ENCODE data around the gene DCDC2B.
"Not testable (repeated sequence)": the region's sequence is repeated elsewhere in the genome, so short reads cannot be mapped to it uniquely, and the experiment has no call there.

Gene DCDC2B

GRCh38 chr1:32228771-32229170, 19.9 kb downstream of the DCDC2B start:
- no peak for FAIRE-seq

GRCh38 chr1:32231843-32232432, 23.0 kb downstream of the DCDC2B start:
- FAIRE-seq, result no peak

GRCh38 chr1:32232558-32233304, 23.8 kb downstream of the DCDC2B start:
- no peak for FAIRE-seq

- no peak for FAIRE-seq
These were observed 25.9 kb downstream of the DCDC2B start for GRCh38 chr1:32234792-32235191.

GRCh38 chr1:32239337-32239736, 30.4 kb downstream of the DCDC2B start:
- no peak for FAIRE-seq

GRCh38 chr1:32239790-32240139, 30.9 kb downstream of the DCDC2B start:
- no peak for FAIRE-seq

- no peak for FAIRE-seq
These were observed 31.5 kb downstream of the DCDC2B start for GRCh38 chr1:32240140-32240951.

GRCh38 chr1:32241001-32241763, 32.3 kb downstream of the DCDC2B start:
- FAIRE-seq, result no peak

GRCh38 chr1:32242341-32242851, 33.5 kb downstream of the DCDC2B start:
- FAIRE-seq, result no peak

- no peak for FAIRE-seq
These were observed 38.0 kb downstream of the DCDC2B start, which contains the start of gene FAM167B for GRCh38 chr1:32246888-32247273. Gene FAM167B, plus strand, starts transcription at chr1:32247222. Its CDS starts 200 bp downstream, at chr1:32247422.

- no peak for FAIRE-seq
These were observed 38.6 kb downstream of the DCDC2B start for GRCh38 chr1:32247452-32247851.

- FAIRE-seq, result no peak
These were observed 39.3 kb downstream of the DCDC2B start for GRCh38 chr1:32247983-32248889.

GRCh38 chr1:32249831-32250525, 41.1 kb downstream of the DCDC2B start:
- no peak for FAIRE-seq

GRCh38 chr1:32250893-32251716, 42.2 kb downstream of the DCDC2B start, which contains the start of gene LCK:
Gene LCK, plus strand, starts transcription at chr1:32251265. Its CDS starts 23,065 bp downstream, at chr1:32274330.
- no peak for FAIRE-seq

- FAIRE-seq, result no peak
These were observed 46.5 kb downstream of the DCDC2B start for GRCh38 chr1:32255072-32256071.

GRCh38 chr1:32256473-32257226, 47.8 kb downstream of the DCDC2B start:
- FAIRE-seq, result no peak

- no peak for FAIRE-seq
These were observed 48.3 kb downstream of the DCDC2B start for GRCh38 chr1:32257227-32257508.

GRCh38 chr1:32263236-32263593, 54.3 kb downstream of the DCDC2B start:
- FAIRE-seq, result not testable (repeated sequence)

All from endometrium (tissue), 2 donors.